GM10847 (cell line): ENCODE results near the gene ANKRD45.

ENCODE experiments used
- POLR2A ChIP-seq: IDR thresholded peaks from 2 replicates; pipeline ENCODE4 v1.6.1; 2011; ENCODE audit not compliant: insufficient read length; ENCODE audit errors: extremely low read depth

Gene ANKRD45

DNA sequence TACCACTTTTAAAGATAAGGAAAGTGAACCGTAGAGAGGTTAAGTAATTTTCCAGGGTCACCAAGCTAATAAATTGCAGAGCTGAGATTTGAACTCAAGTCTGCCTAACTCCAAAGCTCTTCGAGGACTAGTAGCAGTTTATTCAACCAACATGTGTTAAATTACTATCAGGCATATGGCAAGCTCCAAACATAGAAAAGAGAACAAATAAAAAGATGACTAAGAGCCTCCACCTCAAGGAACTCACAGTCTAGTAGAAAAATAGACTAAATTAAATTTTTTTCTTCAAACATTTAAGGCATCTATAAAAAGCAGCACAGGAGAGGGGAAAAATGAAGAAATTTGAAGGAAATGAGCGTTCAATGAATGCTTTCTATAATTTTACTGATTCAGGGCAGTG is 89.0 kb downstream of the ANKRD45 start:
- no peak for TF ChIP-seq POLR2A

GRCh38 chr1:173580071-173580470 is 89.6 kb downstream of the ANKRD45 start:
- no peak for TF ChIP-seq POLR2A

DNA sequence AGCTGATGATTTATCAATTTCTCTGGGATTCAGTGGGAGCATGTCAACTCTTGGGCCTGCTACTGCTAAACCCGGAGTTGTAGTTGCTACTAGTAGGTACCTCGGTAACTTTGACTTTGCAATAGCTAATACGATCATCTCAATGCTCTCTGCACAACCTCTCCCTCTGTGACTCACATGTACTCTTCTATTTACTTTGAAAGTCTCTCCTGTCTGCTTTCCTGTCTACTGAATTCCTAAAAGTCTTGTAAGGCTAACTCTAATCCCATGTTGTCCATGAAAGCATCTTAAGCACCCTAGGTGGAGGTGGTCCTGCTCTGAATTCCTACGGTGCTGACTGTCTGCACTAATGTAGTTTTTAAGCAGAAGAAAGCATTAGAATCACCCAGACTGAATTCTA is 96.1 kb downstream of the ANKRD45 start:
- TF ChIP-seq POLR2A = no peak

DNA sequence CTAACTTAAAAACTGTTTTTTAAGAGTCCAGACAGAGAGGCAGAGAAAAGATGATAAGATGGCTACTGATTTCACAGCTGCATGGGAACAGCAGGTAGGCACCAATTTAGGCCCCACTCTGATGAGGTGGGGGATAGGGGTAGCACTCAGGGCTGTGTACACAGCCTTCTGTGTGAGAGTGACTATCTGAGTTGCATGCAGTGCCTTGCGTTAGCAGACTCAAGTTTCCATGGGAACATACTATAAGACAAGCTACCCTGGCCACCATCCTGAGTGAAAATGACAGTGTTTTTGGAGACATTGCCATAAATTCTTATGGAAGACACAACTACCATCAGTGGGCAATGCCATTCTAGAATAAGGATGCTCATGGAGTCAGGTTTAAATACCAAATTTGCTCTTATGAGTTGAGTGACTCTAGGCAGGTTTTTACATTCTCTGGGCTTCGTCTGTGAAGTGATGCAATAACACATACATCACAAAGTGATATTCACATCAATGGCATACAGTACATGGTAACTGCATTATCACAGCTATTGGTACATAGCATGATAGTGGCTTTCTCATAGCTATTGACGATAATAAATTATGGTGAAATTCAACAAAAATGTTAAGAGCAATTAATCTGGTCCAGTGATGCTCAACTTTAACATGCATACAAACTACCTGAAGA is 97.3 kb downstream of the ANKRD45 start:
- TF ChIP-seq POLR2A = no peak

GRCh38 chr1:173570370-173571007 is 99.2 kb downstream of the ANKRD45 start:
- TF ChIP-seq POLR2A = no peak

- TF ChIP-seq POLR2A = no peak
Measured at GRCh38 chr1:173568483-173568882, 101.2 kb downstream of the ANKRD45 start.

GRCh38 chr1:173562813-173563212 is 106.8 kb downstream of the ANKRD45 start:
- no peak for TF ChIP-seq POLR2A

DNA sequence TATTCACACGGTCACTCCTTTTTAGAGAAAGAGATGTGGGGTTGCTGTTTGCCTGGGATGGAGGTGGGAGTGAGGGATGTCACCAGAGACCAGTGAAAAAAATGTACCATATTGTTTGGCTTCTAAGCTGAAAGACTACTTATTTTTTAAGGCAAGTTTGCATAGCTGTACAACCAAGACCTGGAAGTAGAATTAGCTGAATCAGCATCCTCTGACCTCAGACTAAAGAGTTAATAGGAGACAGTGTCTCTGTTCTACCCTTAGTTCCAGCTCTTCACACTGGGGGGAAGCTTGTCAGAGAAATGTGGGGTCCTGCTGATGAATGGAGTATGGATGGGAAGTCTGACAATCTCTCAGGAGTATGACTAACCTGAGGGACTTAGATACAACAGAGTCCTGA is 108.4 kb downstream of the ANKRD45 start:
- TF ChIP-seq POLR2A = no peak

- TF ChIP-seq POLR2A = no peak
Measured at GRCh38 chr1:173560285-173560880, 109.3 kb downstream of the ANKRD45 start.
